ENCODE measurements around the gene NDUFV2. TPM values are rescaled to one million over a fixed set of nuclear protein-coding genes. Genes with fewer than 3 reads are reported as not detected.
A peak's percentile ranks its signal among the peaks of the same experiment; 100 is the strongest.

The NDUFV2 gene
- total RNA-seq, 1 donor from 2014 or later: 228 TPM

DNA sequence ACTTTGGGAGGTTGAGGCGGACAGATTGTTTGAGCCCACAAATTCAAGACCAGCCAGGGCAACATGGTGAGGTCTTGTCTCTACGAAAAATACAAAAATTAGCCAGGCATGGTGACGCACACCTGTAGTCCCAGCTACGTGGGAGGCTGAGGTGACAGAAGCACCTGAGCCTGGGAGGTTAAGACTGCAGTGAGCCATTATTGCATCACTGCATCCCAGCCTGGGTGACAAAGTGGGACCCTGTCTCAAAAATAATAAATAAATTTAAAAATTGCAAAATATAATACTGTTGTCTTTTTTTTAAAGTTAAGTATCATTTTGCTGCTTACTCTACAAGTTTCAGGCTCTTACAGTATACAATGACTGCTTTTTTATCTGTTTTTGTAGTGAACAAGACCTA lies 30.1 kb downstream of the NDUFV2 start:
- peaks cover 21% of the 10 kb centered on the region for H3K79me2 ChIP-seq (ENCODE audit: low read depth)
- H3K9me3 Mint-ChIP-seq: no peaks in the 10 kb centered on the region
- H3K9ac ChIP-seq: no peak overlapping the region
- H3K4me2 ChIP-seq: no peak overlapping the region
- H3K36me3 Mint-ChIP-seq: peaks cover 13% of the 10 kb centered on the region
- H3K9me3 ChIP-seq (ENCODE audit: low read depth): no peaks in the 10 kb centered on the region
- peaks cover 17% of the 10 kb centered on the region for H3K36me3 ChIP-seq
- H3K4me1 Mint-ChIP-seq: peaks cover 13% of the 10 kb centered on the region
- no peak for DNase-seq (ENCODE audit: low spot score)
- H3K27ac Mint-ChIP-seq: no peak overlapping the region
- H3K4me1 ChIP-seq: peaks cover 6% of the 10 kb centered on the region
- no peak overlapping the region for H3K27ac ChIP-seq
- H3K27me3 Mint-ChIP-seq (ENCODE audit: insufficient read depth, low read depth): peaks cover 5% of the 10 kb centered on the region
- peaks cover 19% of the 10 kb centered on the region for H4K20me1 ChIP-seq (ENCODE audit: low read depth)
- no peak overlapping the region for H2AFZ ChIP-seq (replicated peaks)
- no peaks in the 10 kb centered on the region for H3K27me3 ChIP-seq
- no peak overlapping the region for H3K4me3 Mint-ChIP-seq
- no peak overlapping the region for H3K4me3 ChIP-seq
- TF ChIP-seq EZH2 (IDR thresholded peaks at IDR 0.05) (no peak), EZH2phosphoT487 (IDR thresholded peaks at IDR 0.05) (no peak)
- TF ChIP-seq, protein P1, sequence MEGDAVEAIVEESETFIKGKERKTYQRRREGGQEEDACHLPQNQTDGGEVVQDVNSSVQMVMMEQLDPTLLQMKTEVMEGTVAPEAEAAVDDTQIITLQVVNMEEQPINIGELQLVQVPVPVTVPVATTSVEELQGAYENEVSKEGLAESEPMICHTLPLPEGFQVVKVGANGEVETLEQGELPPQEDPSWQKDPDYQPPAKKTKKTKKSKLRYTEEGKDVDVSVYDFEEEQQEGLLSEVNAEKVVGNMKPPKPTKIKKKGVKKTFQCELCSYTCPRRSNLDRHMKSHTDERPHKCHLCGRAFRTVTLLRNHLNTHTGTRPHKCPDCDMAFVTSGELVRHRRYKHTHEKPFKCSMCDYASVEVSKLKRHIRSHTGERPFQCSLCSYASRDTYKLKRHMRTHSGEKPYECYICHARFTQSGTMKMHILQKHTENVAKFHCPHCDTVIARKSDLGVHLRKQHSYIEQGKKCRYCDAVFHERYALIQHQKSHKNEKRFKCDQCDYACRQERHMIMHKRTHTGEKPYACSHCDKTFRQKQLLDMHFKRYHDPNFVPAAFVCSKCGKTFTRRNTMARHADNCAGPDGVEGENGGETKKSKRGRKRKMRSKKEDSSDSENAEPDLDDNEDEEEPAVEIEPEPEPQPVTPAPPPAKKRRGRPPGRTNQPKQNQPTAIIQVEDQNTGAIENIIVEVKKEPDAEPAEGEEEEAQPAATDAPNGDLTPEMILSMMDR (IDR thresholded peaks at IDR 0.05): no peak
- H3F3A ChIP-seq (ENCODE audit: low read depth): peaks cover 56% of the 10 kb centered on the region

DNA sequence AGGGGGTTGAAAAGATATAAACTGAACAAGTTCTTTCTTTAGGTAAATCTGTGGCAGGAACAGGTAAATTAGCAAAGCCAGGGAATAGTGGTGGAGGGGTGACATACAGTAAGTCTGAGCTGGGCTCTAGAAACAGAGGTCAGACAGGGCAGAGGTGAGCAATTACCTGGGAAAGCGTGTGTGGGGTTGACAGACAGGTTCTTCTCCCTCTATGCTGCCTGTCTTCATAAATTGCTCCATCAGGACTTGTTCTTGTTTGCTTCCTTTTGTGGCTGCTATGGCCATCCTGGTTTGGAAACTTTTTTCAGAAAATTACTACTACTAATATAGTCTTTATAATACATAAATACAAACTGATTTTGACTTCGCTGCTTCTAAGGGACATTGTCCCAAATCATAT lies 30.7 kb downstream of the NDUFV2 start:
- Histone ChIP-seq H3F3A (ENCODE audit: low read depth) (peaks cover 61% of the 10 kb centered on the region), H3K27me3 (no peaks in the 10 kb centered on the region), H3K36me3 (peaks cover 11% of the 10 kb centered on the region), H3K9ac (no peak overlapping the region), H3K4me2 (no peak overlapping the region), H3K79me2 (ENCODE audit: low read depth) (peaks cover 27% of the 10 kb centered on the region), H3K9me3 (ENCODE audit: low read depth) (no peaks in the 10 kb centered on the region), H3K4me3 (no peak overlapping the region), H3K27ac (no peak overlapping the region), H4K20me1 (ENCODE audit: low read depth) (peaks cover 25% of the 10 kb centered on the region), H2AFZ (replicated peaks) (no peak overlapping the region), H3K4me1 (peaks cover 6% of the 10 kb centered on the region)
- TF ChIP-seq, protein P1 (IDR thresholded peaks at IDR 0.05): no peak
- no peak for TF ChIP-seq EZH2 (IDR thresholded peaks at IDR 0.05)
- TF ChIP-seq EZH2phosphoT487 (IDR thresholded peaks at IDR 0.05): no peak
- Mint-ChIP-seq H3K4me1 (peaks cover 19% of the 10 kb centered on the region), H3K36me3 (peaks cover 11% of the 10 kb centered on the region), H3K9me3 (no peaks in the 10 kb centered on the region), H3K4me3 (no peak overlapping the region), H3K27ac (no peak overlapping the region), H3K27me3 (ENCODE audit: insufficient read depth, low read depth) (peaks cover 5% of the 10 kb centered on the region)
- no peak for DNase-seq (ENCODE audit: low spot score)

DNA sequence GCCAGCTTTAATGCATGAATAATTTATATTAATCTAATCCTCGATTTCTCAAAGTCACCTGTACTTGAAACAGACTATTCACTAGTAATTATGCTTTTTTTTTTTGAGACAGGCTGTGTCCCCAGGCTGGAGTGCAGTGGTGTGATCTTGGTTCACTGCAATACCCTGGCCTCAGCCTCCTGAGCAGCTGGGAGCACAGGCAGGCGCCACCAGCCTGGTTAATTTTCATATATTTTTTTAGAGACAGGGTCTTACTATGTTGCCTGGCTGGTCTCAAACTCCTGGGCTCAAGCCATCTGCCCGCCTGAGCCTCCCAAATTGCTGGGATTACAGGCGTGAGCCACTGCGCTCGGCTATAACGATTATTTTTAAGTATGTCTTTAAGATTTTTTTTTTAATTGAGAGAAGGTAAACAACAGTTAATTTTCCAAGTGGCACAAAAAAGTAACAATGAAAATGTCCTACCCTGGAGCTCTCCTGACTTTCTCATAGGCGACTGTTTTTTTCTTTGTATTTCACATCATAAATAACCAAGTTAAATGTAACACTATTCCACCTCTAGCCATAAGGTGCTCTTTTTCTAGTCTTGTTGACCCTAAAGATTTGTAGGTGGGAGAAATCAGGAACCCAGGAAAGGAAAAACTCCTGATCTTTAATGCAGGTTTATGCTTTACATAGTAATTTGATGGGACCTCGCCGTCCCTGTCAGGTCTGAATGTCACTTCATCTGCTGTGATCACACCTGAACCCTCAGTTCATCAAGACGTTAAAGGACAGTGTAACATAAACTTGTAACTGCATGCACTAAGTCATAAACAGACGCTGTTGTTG lies 32.8 kb downstream of the NDUFV2 start:
- Histone ChIP-seq H3K9ac (no peak overlapping the region), H3K79me2 (ENCODE audit: low read depth) (peaks cover 40% of the 10 kb centered on the region), H3K27me3 (no peaks in the 10 kb centered on the region), H3F3A (ENCODE audit: low read depth) (peaks cover 53% of the 10 kb centered on the region), H3K36me3 (peaks cover 9% of the 10 kb centered on the region), H3K9me3 (ENCODE audit: low read depth) (no peaks in the 10 kb centered on the region), H3K4me3 (peak overlapping the region; percentile 95), H2AFZ (replicated peaks) (no peak overlapping the region), H4K20me1 (ENCODE audit: low read depth) (peaks cover 44% of the 10 kb centered on the region), H3K4me2 (peak overlapping the region; percentile 80), H3K4me1 (peaks cover 13% of the 10 kb centered on the region), H3K27ac (no peak overlapping the region)
- Mint-ChIP-seq H3K9me3 (no peaks in the 10 kb centered on the region), H3K4me3 (peak overlapping the region; percentile 96), H3K27me3 (ENCODE audit: insufficient read depth, low read depth) (peaks cover 5% of the 10 kb centered on the region), H3K4me1 (peaks cover 35% of the 10 kb centered on the region), H3K36me3 (peaks cover 7% of the 10 kb centered on the region), H3K27ac (peak overlapping the region; percentile 79)
- DNase-seq (ENCODE audit: low spot score): no peak
- TF ChIP-seq EZH2 (IDR thresholded peaks at IDR 0.05) (no peak), EZH2phosphoT487 (IDR thresholded peaks at IDR 0.05) (no peak)

DNA sequence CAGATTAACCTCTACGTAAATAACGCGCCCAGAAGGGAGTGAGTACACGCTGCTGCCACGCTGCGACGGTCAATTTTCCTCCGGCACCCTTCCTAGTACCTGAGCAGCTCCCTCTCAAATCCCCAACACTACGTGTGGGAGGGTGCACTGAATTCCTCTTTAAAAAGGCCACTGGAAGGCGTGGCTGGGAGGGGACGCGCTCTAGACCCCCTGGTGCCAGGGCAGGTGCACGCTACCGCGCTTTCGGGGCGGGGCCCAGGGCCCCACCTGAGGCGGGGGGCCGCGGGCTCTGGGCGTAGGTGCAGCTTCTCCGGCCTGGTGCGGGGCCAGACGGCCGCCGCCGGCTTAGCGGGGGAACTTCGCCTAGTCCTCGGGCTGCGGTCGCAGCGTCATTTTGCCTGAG lies 33.4 kb downstream of the NDUFV2 start:
- Histone ChIP-seq H2AFZ (replicated peaks) (peak overlapping the region; percentile 75), H4K20me1 (ENCODE audit: low read depth) (peaks cover 44% of the 10 kb centered on the region), H3K9ac (no peak overlapping the region), H3K9me3 (ENCODE audit: low read depth) (no peaks in the 10 kb centered on the region), H3K79me2 (ENCODE audit: low read depth) (peaks cover 46% of the 10 kb centered on the region), H3K4me2 (peak overlapping the region; percentile 80), H3K4me3 (peak overlapping the region; percentile 95), H3K36me3 (peaks cover 9% of the 10 kb centered on the region), H3F3A (ENCODE audit: low read depth) (peaks cover 53% of the 10 kb centered on the region), H3K27me3 (no peaks in the 10 kb centered on the region), H3K4me1 (peaks cover 13% of the 10 kb centered on the region), H3K27ac (no peak overlapping the region)
- H3K4me1 Mint-ChIP-seq: peaks cover 36% of the 10 kb centered on the region
- peaks cover 7% of the 10 kb centered on the region for H3K36me3 Mint-ChIP-seq
- TF ChIP-seq EZH2 (IDR thresholded peaks at IDR 0.05) (no peak), EZH2phosphoT487 (IDR thresholded peaks at IDR 0.05) (no peak)
- TF ChIP-seq, protein P1 (IDR thresholded peaks at IDR 0.05): no peak
- peaks cover 5% of the 10 kb centered on the region for H3K27me3 Mint-ChIP-seq (ENCODE audit: insufficient read depth, low read depth)
- peak; percentile 71 for DNase-seq (ENCODE audit: low spot score)
- H3K27ac Mint-ChIP-seq: peak overlapping the region; percentile 94
- H3K9me3 Mint-ChIP-seq: no peaks in the 10 kb centered on the region
- H3K4me3 Mint-ChIP-seq: peak overlapping the region; percentile 96

Measured in neural progenitor cell (in vitro differentiated cells).